Measurements from ENCODE around the gene CEP164.

Gene CEP164

DNA sequence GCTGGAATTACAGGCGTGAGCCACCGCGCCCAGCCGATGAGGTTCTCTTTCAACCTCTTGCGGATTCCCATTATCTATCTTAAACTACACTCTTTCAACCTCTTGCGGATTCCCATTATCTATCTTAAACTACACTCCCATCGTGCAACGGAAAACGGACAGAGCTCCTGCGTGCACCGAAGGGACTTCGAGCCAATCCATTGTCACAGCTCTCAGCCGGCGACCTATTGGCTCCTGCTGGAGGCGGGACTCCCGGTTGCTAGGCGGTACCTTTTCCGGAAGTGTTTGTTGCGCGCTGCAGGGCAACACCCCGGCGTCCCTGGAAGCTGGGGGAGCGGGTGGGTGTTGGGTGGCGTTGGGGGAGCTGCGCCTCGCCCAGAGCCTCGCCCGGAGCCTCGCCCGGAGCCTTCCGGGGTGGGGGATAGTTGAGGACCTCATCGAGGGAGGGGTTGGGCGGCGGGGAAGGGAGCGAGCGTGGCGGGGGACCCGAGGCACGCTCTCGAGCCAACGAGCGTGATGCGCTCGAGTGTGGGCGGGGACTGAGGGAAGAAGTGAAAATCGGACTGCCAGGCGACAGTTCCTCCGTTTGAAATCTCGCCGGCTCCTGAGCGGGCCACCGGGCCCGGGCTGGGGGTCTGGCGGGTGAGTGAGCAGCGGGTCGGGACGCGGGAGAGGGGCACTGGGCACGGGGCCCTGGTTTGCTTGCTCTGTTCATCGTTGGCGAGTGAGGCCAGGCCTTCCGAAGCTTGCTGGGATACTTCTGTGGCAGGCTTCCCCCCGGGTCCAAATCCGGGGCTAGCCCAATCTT is at the start of gene CEP164:
CEP164 (plus strand) TSS at position 288 of the 808 bp plus-strand sequence. CDS start 10,733 bp downstream, outside the sequence.
- Histone ChIP-seq H3K27me3 (replicated peaks; ENCODE audit: control insufficient read depth, insufficient read depth, low read length) (no peaks in the 10 kb centered on the region), H3K9ac (ENCODE audit: low read length) (peak within 1 kb of the TSS; percentile 92), H3K9me3 (ENCODE audit: control insufficient read depth, low read length) (no peaks in the 10 kb centered on the region), H3K36me3 (ENCODE audit: control insufficient read depth, insufficient read depth, low read length, severe bottlenecking) (no peaks in the 10 kb centered on the region), H3K4me3 (ENCODE audit: low read length) (peak within 1 kb of the TSS; percentile 90), H3K4me1 (ENCODE audit: control insufficient read depth, insufficient read depth, low read length) (peaks cover 20% of the 10 kb centered on the region)
- peak; percentile 98 for DNase-seq (ENCODE audit: low read depth)

DNA sequence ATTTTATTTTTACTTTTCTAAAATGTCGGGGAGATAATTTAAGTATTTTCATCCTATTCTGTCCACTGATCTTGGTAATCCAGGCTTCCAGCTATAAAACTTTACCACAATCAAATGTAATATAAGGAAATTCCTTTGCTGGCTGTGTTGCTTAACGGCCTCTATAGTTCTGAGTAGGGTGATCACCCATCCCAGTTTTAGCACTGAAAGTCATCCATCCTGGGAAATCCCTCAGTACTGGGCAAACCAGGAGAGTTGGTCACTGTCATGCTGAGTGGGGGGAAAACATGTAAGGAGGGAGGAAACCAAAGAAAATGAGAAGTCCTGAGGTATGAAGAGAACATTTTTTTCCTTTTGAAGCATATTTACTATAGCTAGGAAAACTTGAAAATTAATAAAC is 49.3 kb upstream of the CEP164 start:
- H3K4me1 ChIP-seq (ENCODE audit: control insufficient read depth, insufficient read depth, low read length) = peaks cover 37% of the 10 kb centered on the region
- no peak for DNase-seq (ENCODE audit: low read depth)
- H3K9me3 ChIP-seq (ENCODE audit: control insufficient read depth, low read length) = no peaks in the 10 kb centered on the region
- H3K36me3 ChIP-seq (ENCODE audit: control insufficient read depth, insufficient read depth, low read length, severe bottlenecking) = peaks cover 11% of the 10 kb centered on the region
- no peak overlapping the region for H3K9ac ChIP-seq (ENCODE audit: low read length)
- no peak overlapping the region for H3K4me3 ChIP-seq (ENCODE audit: low read length)
- no peaks in the 10 kb centered on the region for H3K27me3 ChIP-seq (replicated peaks; ENCODE audit: control insufficient read depth, insufficient read depth, low read length)

DNA sequence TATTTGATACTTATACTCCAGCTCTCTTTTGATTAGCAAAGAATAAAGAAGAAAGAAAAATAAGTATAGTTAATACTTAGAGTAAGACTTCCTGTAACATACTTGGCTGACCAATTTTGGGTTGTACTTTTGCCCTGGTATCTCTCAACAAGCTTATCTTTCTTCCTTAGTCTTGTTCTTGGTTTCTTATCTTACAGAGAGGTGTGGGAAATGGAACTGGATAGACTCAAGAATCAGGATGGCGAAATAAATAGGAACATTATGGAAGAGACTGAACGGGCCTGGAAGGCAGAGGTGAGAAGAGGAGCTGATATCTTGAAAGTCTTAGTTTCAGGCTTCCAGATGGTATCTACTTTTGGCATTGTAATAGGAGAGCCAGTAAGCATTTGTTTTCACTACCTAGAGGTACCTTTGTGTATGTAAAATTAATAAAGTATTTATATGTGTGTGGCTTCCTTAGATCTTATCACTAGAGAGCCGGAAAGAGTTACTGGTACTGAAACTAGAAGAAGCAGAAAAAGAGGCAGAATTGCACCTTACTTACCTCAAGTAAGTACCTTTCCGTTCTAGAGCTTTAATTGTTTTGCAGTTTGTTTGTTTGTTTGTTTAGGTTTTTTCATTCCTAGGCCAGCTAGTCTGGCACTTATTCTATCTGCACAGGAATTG is 47.8 kb upstream of the CEP164 start:
- Histone ChIP-seq H3K36me3 (ENCODE audit: control insufficient read depth, insufficient read depth, low read length, severe bottlenecking) (peaks cover 21% of the 10 kb centered on the region), H3K9ac (ENCODE audit: low read length) (no peak overlapping the region), H3K4me3 (ENCODE audit: low read length) (no peak overlapping the region), H3K27me3 (replicated peaks; ENCODE audit: control insufficient read depth, insufficient read depth, low read length) (no peaks in the 10 kb centered on the region), H3K4me1 (ENCODE audit: control insufficient read depth, insufficient read depth, low read length) (peaks cover 28% of the 10 kb centered on the region), H3K9me3 (ENCODE audit: control insufficient read depth, low read length) (no peaks in the 10 kb centered on the region)
- no peak for DNase-seq (ENCODE audit: low read depth)

DNA sequence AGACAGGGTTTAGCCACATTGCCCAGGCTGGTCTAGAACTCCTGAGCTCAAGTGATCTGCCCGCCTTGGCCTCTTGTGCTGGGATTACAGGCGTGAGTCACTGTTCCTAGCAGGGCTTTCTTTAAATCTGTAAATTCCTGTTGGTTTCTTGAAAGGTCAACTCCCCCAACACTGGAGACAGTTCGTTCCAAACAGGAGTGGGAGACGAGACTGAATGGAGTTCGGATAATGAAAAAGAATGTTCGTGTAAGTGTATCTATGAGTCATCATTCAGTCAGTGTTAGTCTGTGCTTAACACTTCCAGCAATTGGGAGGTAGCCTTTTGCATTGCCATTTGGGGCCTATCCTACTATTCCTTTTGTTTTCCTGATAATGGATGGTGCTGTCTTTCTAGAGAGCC is 46.5 kb upstream of the CEP164 start:
- peaks cover 31% of the 10 kb centered on the region for H3K36me3 ChIP-seq (ENCODE audit: control insufficient read depth, insufficient read depth, low read length, severe bottlenecking)

DNA sequence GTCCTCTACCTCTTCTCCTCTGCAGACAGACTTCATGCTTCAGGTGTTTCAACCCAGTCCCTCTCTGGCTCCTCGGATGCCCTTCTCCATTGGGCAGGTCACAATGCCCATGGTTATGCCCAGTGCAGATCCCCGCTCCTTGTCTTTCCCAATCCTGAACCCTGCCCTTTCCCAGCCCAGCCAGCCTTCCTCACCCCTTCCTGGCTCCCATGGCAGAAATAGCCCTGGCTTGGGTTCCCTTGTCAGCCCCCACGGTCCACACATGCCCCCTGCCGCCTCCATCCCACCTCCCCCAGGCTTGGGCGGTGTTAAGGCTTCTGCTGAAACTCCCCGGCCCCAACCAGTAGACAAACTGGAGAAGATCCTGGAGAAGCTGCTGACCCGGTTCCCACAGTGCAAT is 45.8 kb upstream of the CEP164 start:
- Histone ChIP-seq H3K36me3 (ENCODE audit: control insufficient read depth, insufficient read depth, low read length, severe bottlenecking) (peaks cover 35% of the 10 kb centered on the region), H3K9me3 (ENCODE audit: control insufficient read depth, low read length) (no peaks in the 10 kb centered on the region)

More for the DNA sequence above, 46.5 kb upstream of the CEP164 start:
- H3K9me3 ChIP-seq (ENCODE audit: control insufficient read depth, low read length) = no peaks in the 10 kb centered on the region
- H3K9ac ChIP-seq (ENCODE audit: low read length) = peak overlapping the region; percentile 50
- H3K4me3 ChIP-seq (ENCODE audit: low read length) = no peak overlapping the region
- peak; percentile 74 for DNase-seq (ENCODE audit: low read depth)
- peaks cover 28% of the 10 kb centered on the region for H3K4me1 ChIP-seq (ENCODE audit: control insufficient read depth, insufficient read depth, low read length)
- no peaks in the 10 kb centered on the region for H3K27me3 ChIP-seq (replicated peaks; ENCODE audit: control insufficient read depth, insufficient read depth, low read length)

DNA sequence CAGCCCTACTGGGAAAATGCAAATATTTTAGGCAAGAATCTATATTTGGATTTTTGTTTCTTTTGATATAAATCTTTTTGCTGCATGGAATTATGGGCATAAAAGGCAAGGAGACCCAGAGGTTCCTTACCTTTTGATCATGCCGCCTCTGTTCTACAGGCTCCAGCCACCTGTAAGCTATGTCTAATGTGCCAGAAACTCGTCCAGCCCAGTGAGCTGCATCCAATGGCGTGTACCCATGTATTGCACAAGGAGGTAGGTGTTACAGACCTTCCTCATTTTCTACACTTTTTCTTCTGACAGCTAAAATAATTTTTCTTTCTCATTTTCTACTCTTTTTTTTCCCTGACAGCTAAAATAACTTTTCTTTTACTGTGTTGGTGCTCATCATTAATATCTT is 44.7 kb upstream of the CEP164 start:
- peaks cover 28% of the 10 kb centered on the region for H3K4me1 ChIP-seq (ENCODE audit: control insufficient read depth, insufficient read depth, low read length)
- H3K9me3 ChIP-seq (ENCODE audit: control insufficient read depth, low read length) = no peaks in the 10 kb centered on the region
- DNase-seq (ENCODE audit: low read depth) = no peak
- H3K36me3 ChIP-seq (ENCODE audit: control insufficient read depth, insufficient read depth, low read length, severe bottlenecking) = peaks cover 44% of the 10 kb centered on the region
- H3K9ac ChIP-seq (ENCODE audit: low read length) = no peak overlapping the region
- no peaks in the 10 kb centered on the region for H3K27me3 ChIP-seq (replicated peaks; ENCODE audit: control insufficient read depth, insufficient read depth, low read length)
- no peak overlapping the region for H3K4me3 ChIP-seq (ENCODE audit: low read length)

More for the DNA sequence above, 45.8 kb upstream of the CEP164 start:
- Histone ChIP-seq H3K27me3 (replicated peaks; ENCODE audit: control insufficient read depth, insufficient read depth, low read length) (no peaks in the 10 kb centered on the region), H3K9ac (ENCODE audit: low read length) (peak overlapping the region; percentile 18), H3K4me1 (ENCODE audit: control insufficient read depth, insufficient read depth, low read length) (peaks cover 28% of the 10 kb centered on the region), H3K4me3 (ENCODE audit: low read length) (no peak overlapping the region)
- DNase-seq (ENCODE audit: low read depth) = no peak

DNA sequence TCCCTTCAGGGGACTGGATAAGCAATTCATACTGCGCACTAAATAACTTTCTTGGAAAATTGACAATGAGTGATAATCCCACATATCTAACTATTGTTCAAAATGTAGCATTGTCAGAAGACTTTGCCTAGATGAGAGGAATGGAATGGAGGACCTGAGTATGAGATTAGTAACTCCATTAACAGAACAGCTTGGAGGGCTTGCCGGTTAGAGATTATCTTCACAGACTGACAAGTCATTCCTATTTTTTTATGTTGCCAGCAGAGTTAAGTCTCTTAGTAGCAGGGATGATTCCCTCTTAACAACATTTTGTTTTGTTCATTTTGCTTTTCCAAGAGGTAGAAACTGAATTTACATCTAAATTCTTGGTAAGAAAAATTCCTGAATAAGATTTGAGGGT is 43.6 kb upstream of the CEP164 start:
- Histone ChIP-seq H3K36me3 (ENCODE audit: control insufficient read depth, insufficient read depth, low read length, severe bottlenecking) (peaks cover 55% of the 10 kb centered on the region), H3K27me3 (replicated peaks; ENCODE audit: control insufficient read depth, insufficient read depth, low read length) (no peaks in the 10 kb centered on the region), H3K9ac (ENCODE audit: low read length) (no peak overlapping the region), H3K9me3 (ENCODE audit: control insufficient read depth, low read length) (no peaks in the 10 kb centered on the region), H3K4me3 (ENCODE audit: low read length) (no peak overlapping the region), H3K4me1 (ENCODE audit: control insufficient read depth, insufficient read depth, low read length) (peaks cover 28% of the 10 kb centered on the region)
- no peak for DNase-seq (ENCODE audit: low read depth)

DNA sequence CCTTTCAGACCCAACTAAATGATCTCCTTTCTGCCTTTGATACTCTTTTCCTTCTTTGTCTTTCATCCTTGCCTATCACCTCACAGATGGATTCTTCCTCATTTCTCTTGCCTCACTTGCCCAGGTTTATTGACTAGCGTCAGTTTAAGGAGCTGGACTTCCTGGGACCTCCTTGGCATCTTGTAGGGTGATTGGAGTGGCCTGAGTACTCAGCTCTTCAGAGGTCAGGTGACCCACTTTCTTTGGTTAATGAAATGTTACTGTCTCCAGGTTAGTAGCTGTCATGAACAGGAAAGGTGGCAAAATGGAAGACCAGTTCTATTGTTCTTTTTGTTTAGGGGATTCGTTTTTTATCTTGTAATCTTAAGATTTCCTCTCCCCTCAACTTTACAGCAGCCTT is 41.1 kb upstream of the CEP164 start:
- H3K9me3 ChIP-seq (ENCODE audit: control insufficient read depth, low read length) = no peaks in the 10 kb centered on the region
- H3K4me1 ChIP-seq (ENCODE audit: control insufficient read depth, insufficient read depth, low read length) = peaks cover 10% of the 10 kb centered on the region
- H3K4me3 ChIP-seq (ENCODE audit: low read length) = no peak overlapping the region
- no peak for DNase-seq (ENCODE audit: low read depth)
- H3K36me3 ChIP-seq (ENCODE audit: control insufficient read depth, insufficient read depth, low read length, severe bottlenecking) = peaks cover 80% of the 10 kb centered on the region
- no peak overlapping the region for H3K9ac ChIP-seq (ENCODE audit: low read length)
- H3K27me3 ChIP-seq (replicated peaks; ENCODE audit: control insufficient read depth, insufficient read depth, low read length) = no peaks in the 10 kb centered on the region

DNA sequence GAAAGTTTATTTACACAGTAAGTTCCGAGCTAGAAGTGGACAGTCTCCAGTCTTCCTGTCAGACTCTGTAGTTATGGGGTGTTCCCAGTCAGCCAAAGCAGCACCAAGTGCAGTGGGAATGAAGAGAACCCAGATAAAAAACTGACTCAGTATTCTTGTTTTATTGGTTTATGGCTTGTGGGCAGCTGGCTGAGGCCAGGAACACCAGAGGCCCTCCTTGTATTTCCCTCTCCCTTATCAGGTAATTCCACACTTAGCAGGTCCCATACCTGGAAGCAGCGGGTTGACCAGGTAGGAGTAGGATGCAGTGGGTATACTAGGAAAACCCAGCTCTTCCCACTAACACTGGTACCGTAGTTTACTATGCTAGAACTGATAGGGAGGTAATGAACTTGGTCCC is 40.0 kb upstream of the CEP164 start:
- DNase-seq (ENCODE audit: low read depth) = no peak
- Histone ChIP-seq H3K4me1 (ENCODE audit: control insufficient read depth, insufficient read depth, low read length) (no peaks in the 10 kb centered on the region), H3K27me3 (replicated peaks; ENCODE audit: control insufficient read depth, insufficient read depth, low read length) (no peaks in the 10 kb centered on the region), H3K9ac (ENCODE audit: low read length) (no peak overlapping the region), H3K36me3 (ENCODE audit: control insufficient read depth, insufficient read depth, low read length, severe bottlenecking) (peaks cover 83% of the 10 kb centered on the region), H3K4me3 (ENCODE audit: low read length) (no peak overlapping the region), H3K9me3 (ENCODE audit: control insufficient read depth, low read length) (no peaks in the 10 kb centered on the region)

DNA sequence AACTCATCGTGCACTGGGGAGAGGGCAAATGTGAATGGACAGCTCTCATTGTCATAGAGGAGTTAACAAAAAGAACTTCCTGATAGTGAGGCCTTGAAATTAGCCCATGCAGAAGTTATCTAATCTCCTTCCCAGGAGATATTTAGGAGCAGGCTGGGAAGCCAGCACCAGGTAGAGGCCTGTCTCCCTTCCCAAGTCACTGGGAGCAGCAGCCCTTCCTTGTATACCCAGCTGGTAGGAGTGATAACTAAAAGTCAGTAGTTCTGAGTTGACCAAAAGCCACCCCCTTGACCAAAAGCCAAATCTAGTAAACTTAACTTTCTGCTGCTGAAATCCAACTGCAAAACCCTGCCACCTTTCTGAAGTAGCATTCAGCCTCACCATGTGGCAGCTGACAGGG is 37.9 kb upstream of the CEP164 start:
- DNase-seq (ENCODE audit: low read depth) = no peak
- Histone ChIP-seq H3K36me3 (ENCODE audit: control insufficient read depth, insufficient read depth, low read length, severe bottlenecking) (peaks cover 84% of the 10 kb centered on the region), H3K27me3 (replicated peaks; ENCODE audit: control insufficient read depth, insufficient read depth, low read length) (no peaks in the 10 kb centered on the region)

DNA sequence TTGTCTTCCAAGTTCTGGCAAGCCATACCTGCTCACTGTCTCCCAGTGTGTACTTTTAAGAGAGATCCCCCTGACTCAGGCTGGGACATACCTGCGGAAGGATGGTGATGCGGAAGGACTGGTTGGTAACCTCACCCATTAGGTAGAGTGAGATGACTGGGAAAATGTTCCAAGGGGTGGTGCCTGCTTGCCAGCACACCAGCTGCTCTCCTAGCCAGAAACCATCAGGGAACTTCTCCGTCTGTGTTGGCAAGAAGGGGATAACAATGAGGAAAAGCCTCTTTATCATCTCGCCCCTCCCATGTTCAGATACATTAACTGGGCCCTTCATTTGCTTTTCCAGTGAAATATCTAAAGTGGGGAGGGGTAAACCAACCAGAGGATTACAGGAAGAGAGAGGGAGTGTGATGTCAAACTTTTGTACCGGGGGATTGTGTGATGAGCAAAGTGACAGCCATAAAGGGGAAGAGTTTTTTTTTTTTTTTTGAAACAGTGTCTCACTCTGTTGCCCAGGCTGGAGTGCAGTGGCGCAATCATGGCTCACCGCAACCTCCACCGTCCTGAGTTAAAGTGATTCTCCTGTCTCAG is 36.8 kb upstream of the CEP164 start, which contains the start of gene BACE1-AS:
BACE1-AS (plus strand) TSS at position 538 of the 588 bp plus-strand sequence.
- Histone ChIP-seq H3K36me3 (ENCODE audit: control insufficient read depth, insufficient read depth, low read length, severe bottlenecking) (peaks cover 83% of the 10 kb centered on the region), H3K27me3 (replicated peaks; ENCODE audit: control insufficient read depth, insufficient read depth, low read length) (no peaks in the 10 kb centered on the region), H3K4me1 (ENCODE audit: control insufficient read depth, insufficient read depth, low read length) (no peaks in the 10 kb centered on the region), H3K9me3 (ENCODE audit: control insufficient read depth, low read length) (no peaks in the 10 kb centered on the region), H3K4me3 (ENCODE audit: low read length) (no peak within 1 kb of the TSS), H3K9ac (ENCODE audit: low read length) (no peak within 1 kb of the TSS)
- DNase-seq (ENCODE audit: low read depth) = no peak

More for the DNA sequence above, 37.9 kb upstream of the CEP164 start:
- no peak overlapping the region for H3K9ac ChIP-seq (ENCODE audit: low read length)
- no peaks in the 10 kb centered on the region for H3K4me1 ChIP-seq (ENCODE audit: control insufficient read depth, insufficient read depth, low read length)
- no peak overlapping the region for H3K4me3 ChIP-seq (ENCODE audit: low read length)
- H3K9me3 ChIP-seq (ENCODE audit: control insufficient read depth, low read length) = no peaks in the 10 kb centered on the region

Measured in adipocyte (in vitro differentiated cells).